Measurements from ENCODE around the gene RANBP10. TPM values are rescaled to one million over a fixed set of nuclear protein-coding genes. Genes with fewer than 3 reads are reported as not detected.

Gene RANBP10
- total and polyA plus RNA-seq, 2 of the 13 experiments (the other 11 are each of a cell fraction or from before 2014, with no cell fraction given) = 9.2 to 22.7 TPM

GRCh38 chr16:67726106-67727034 is 80.0 kb downstream of the RANBP10 start (continued):
- TF ChIP-seq, protein P1, sequence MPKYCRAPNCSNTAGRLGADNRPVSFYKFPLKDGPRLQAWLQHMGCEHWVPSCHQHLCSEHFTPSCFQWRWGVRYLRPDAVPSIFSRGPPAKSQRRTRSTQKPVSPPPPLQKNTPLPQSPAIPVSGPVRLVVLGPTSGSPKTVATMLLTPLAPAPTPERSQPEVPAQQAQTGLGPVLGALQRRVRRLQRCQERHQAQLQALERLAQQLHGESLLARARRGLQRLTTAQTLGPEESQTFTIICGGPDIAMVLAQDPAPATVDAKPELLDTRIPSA (CRISPR knock-in tag; IDR thresholded peaks at IDR 0.05; ENCODE audit: borderline replicate concordance) = no peak
- TF ChIP-seq MXD4 (CRISPR knock-in tag; IDR thresholded peaks at IDR 0.05) = no peak
- peak; percentile 94 for TF ChIP-seq SAP130 (CRISPR knock-in tag; IDR thresholded peaks at IDR 0.05; ENCODE audit: low read depth)
- 0 out of 2 replicates have a peak, but pooled peaks have one; percentile 21 for TF ChIP-seq NCOA2 (CRISPR knock-in tag; IDR thresholded peaks at IDR 0.05)
- no peak; the same call in 1 of the 2 replicates for TF ChIP-seq GFI1 (CRISPR knock-in tag; IDR thresholded peaks at IDR 0.05; ENCODE audit: borderline replicate concordance)
- TF ChIP-seq, protein P2, sequence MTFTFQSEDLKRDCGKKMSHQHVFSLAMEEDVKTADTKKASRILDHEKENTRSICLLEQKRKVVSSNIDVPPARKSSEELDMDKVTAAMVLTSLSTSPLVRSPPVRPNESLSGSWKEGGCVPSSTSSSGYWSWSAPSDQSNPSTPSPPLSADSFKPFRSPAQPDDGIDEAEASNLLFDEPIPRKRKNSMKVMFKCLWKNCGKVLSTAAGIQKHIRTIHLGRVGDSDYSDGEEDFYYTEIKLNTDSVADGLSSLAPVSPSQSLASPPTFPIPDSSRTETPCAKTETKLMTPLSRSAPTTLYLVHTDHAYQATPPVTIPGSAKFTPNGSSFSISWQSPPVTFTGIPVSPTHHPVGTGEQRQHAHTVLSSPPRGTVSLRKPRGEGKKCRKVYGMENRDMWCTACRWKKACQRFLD (CRISPR knock-in tag; IDR thresholded peaks at IDR 0.05; ENCODE audit: borderline replicate concordance) = no peak
- TF ChIP-seq MED13 (CRISPR knock-in tag; IDR thresholded peaks at IDR 0.05) = no peak
- TF ChIP-seq, protein P3, sequence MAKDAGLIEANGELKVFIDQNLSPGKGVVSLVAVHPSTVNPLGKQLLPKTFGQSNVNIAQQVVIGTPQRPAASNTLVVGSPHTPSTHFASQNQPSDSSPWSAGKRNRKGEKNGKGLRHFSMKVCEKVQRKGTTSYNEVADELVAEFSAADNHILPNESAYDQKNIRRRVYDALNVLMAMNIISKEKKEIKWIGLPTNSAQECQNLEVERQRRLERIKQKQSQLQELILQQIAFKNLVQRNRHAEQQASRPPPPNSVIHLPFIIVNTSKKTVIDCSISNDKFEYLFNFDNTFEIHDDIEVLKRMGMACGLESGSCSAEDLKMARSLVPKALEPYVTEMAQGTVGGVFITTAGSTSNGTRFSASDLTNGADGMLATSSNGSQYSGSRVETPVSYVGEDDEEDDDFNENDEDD (CRISPR knock-in tag; IDR thresholded peaks at IDR 0.05; ENCODE audit: borderline replicate concordance) = no peak
- TF ChIP-seq, protein P4, sequence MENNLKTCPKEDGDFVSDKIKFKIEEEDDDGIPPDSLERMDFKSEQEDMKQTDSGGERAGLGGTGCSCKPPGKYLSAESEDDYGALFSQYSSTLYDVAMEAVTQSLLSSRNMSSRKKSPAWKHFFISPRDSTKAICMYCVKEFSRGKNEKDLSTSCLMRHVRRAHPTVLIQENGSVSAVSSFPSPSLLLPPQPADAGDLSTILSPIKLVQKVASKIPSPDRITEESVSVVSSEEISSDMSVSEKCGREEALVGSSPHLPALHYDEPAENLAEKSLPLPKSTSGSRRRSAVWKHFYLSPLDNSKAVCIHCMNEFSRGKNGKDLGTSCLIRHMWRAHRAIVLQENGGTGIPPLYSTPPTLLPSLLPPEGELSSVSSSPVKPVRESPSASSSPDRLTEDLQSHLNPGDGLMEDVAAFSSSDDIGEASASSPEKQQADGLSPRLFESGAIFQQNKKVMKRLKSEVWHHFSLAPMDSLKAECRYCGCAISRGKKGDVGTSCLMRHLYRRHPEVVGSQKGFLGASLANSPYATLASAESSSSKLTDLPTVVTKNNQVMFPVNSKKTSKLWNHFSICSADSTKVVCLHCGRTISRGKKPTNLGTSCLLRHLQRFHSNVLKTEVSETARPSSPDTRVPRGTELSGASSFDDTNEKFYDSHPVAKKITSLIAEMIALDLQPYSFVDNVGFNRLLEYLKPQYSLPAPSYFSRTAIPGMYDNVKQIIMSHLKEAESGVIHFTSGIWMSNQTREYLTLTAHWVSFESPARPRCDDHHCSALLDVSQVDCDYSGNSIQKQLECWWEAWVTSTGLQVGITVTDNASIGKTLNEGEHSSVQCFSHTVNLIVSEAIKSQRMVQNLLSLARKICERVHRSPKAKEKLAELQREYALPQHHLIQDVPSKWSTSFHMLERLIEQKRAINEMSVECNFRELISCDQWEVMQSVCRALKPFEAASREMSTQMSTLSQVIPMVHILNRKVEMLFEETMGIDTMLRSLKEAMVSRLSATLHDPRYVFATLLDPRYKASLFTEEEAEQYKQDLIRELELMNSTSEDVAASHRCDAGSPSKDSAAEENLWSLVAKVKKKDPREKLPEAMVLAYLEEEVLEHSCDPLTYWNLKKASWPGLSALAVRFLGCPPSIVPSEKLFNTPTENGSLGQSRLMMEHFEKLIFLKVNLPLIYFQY (CRISPR knock-in tag; IDR thresholded peaks at IDR 0.05; ENCODE audit: borderline replicate concordance) = peak; percentile 89; the same call in 1 of the 2 replicates
- TF ChIP-seq, protein P5, sequence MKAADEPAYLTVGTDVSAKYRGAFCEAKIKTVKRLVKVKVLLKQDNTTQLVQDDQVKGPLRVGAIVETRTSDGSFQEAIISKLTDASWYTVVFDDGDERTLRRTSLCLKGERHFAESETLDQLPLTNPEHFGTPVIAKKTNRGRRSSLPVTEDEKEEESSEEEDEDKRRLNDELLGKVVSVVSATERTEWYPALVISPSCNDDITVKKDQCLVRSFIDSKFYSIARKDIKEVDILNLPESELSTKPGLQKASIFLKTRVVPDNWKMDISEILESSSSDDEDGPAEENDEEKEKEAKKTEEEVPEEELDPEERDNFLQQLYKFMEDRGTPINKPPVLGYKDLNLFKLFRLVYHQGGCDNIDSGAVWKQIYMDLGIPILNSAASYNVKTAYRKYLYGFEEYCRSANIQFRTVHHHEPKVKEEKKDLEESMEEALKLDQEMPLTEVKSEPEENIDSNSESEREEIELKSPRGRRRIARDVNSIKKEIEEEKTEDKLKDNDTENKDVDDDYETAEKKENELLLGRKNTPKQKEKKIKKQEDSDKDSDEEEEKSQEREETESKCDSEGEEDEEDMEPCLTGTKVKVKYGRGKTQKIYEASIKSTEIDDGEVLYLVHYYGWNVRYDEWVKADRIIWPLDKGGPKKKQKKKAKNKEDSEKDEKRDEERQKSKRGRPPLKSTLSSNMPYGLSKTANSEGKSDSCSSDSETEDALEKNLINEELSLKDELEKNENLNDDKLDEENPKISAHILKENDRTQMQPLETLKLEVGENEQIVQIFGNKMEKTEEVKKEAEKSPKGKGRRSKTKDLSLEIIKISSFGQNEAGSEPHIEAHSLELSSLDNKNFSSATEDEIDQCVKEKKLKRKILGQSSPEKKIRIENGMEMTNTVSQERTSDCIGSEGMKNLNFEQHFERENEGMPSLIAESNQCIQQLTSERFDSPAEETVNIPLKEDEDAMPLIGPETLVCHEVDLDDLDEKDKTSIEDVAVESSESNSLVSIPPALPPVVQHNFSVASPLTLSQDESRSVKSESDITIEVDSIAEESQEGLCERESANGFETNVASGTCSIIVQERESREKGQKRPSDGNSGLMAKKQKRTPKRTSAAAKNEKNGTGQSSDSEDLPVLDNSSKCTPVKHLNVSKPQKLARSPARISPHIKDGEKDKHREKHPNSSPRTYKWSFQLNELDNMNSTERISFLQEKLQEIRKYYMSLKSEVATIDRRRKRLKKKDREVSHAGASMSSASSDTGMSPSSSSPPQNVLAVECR (CRISPR knock-in tag; IDR thresholded peaks at IDR 0.05; ENCODE audit: borderline replicate concordance) = peak; percentile 62; the same call in 1 of the 2 replicates
- TF ChIP-seq, protein P6, sequence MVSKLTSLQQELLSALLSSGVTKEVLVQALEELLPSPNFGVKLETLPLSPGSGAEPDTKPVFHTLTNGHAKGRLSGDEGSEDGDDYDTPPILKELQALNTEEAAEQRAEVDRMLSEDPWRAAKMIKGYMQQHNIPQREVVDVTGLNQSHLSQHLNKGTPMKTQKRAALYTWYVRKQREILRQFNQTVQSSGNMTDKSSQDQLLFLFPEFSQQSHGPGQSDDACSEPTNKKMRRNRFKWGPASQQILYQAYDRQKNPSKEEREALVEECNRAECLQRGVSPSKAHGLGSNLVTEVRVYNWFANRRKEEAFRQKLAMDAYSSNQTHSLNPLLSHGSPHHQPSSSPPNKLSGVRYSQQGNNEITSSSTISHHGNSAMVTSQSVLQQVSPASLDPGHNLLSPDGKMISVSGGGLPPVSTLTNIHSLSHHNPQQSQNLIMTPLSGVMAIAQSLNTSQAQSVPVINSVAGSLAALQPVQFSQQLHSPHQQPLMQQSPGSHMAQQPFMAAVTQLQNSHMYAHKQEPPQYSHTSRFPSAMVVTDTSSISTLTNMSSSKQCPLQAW (CRISPR knock-in tag; IDR thresholded peaks at IDR 0.05) = peak; percentile 68; the same call in 1 of the 2 replicates
- no peak for TF ChIP-seq ZSCAN9 (CRISPR knock-in tag; IDR thresholded peaks at IDR 0.05; ENCODE audit: borderline replicate concordance)

Data from HepG2 (cell line).